K562 (cell line): ENCODE measurements around the gene PCDH1.

Source experiments
- BRCA1 ChIP-seq, 2 experiments: fragments of 450-650 bp in 1 of 2; sonication (generic) in 1 of 2; formaldehyde crosslinking in 1 of 2; IDR thresholded peaks; 2 replicates each; pipeline versions ENCODE4 v1.5.0 to v1.6.1; 2017 to 2020; ENCODE audit warnings: mild to moderate bottlenecking in 1 of 2, missing genetic modification reagents in 1 of 2
- CBX2 ChIP-seq: fragments of 200-600 bp; sonication (generic); IDR thresholded peaks from one replicate; pipeline ENCODE4 v1.6.1; 2012; ENCODE audit warnings: mild to moderate bottlenecking, low read length, inconsistent platforms; ENCODE audit not compliant: insufficient read depth, poor library complexity, severe bottlenecking
- FOXJ3 ChIP-seq: sonication (generic); formaldehyde crosslinking; IDR thresholded peaks from 2 replicates; pipeline ENCODE4 v1.4.0; 2020; ENCODE audit warnings: mild to moderate bottlenecking, missing genetic modification reagents
- IRF2 ChIP-seq: sonication (generic); formaldehyde crosslinking; IDR thresholded peaks from 2 replicates; pipeline ENCODE4 v1.8.1; 2022; ENCODE audit warnings: mild to moderate bottlenecking, missing genetic modification reagents
- NBN ChIP-seq: fragments of 450-650 bp; IDR thresholded peaks from 2 replicates; pipeline ENCODE4 v1.6.1; 2016; ENCODE audit warnings: low read depth, mild to moderate bottlenecking
- NFATC3 ChIP-seq: fragments of 450-650 bp; IDR thresholded peaks from 2 replicates; pipeline ENCODE4 v1.6.1; 2017; ENCODE audit warnings: mild to moderate bottlenecking
- NFYB ChIP-seq: IDR thresholded peaks from 2 replicates; pipeline ENCODE4 v1.6.1; 2011; ENCODE audit warnings: mild to moderate bottlenecking, moderate library complexity; ENCODE audit not compliant: insufficient read length; ENCODE audit errors: extremely low read depth
- NR2C2 ChIP-seq, 2 experiments: fragments of 200-800 bp in 1 of 2; sonication (Bioruptor generic) in 1 of 2; sonication (generic) in 1 of 2; formaldehyde crosslinking in 1 of 2; IDR thresholded peaks; 2 replicates each; pipeline versions ENCODE4 v1.6.1 to v1.8.0; 2016 to 2022; ENCODE audit warnings: mild to moderate bottlenecking in 1 of 2, missing compliant biosample characterization in 1 of 2, missing genetic modification characterization in 1 of 2, missing genetic modification reagents in 1 of 2
- POLR2A ChIP-seq: fragments of 450-650 bp; conservative IDR thresholded peaks from 2 replicates; pipeline ENCODE4 v1.6.1; 2016
- STAT5B ChIP-seq: fragments of 250-450 bp; sonication (Bioruptor Pico); IDR thresholded peaks from 2 replicates; pipeline ENCODE4 v1.8.0; 2021; ENCODE audit warnings: mild to moderate bottlenecking, inconsistent platforms
- ZNF23 ChIP-seq: fragments of 250-450 bp; sonication (Bioruptor Pico); IDR thresholded peaks from 2 replicates; pipeline ENCODE4 v1.4.0; 2020; ENCODE audit warnings: mild to moderate bottlenecking
- ZNF444 ChIP-seq: fragments of 250-450 bp; sonication (Bioruptor Pico); IDR thresholded peaks from 2 replicates; pipeline ENCODE4 v1.4.0; 2020; ENCODE audit warnings: mild to moderate bottlenecking, moderate library complexity
- TF ChIP-seq, protein P1 (sequence below): sonication (generic); formaldehyde crosslinking; IDR thresholded peaks from 2 replicates; pipeline ENCODE4 v1.8.0; 2022; ENCODE audit warnings: mild to moderate bottlenecking, missing genetic modification reagents, borderline replicate concordance
- TF ChIP-seq, protein P2 (sequence below): fragments of 250-450 bp; sonication (Bioruptor Pico); IDR thresholded peaks from 2 replicates; pipeline ENCODE4 v1.9.0; 2021; ENCODE audit warnings: mild to moderate bottlenecking, inconsistent platforms

DNA sequence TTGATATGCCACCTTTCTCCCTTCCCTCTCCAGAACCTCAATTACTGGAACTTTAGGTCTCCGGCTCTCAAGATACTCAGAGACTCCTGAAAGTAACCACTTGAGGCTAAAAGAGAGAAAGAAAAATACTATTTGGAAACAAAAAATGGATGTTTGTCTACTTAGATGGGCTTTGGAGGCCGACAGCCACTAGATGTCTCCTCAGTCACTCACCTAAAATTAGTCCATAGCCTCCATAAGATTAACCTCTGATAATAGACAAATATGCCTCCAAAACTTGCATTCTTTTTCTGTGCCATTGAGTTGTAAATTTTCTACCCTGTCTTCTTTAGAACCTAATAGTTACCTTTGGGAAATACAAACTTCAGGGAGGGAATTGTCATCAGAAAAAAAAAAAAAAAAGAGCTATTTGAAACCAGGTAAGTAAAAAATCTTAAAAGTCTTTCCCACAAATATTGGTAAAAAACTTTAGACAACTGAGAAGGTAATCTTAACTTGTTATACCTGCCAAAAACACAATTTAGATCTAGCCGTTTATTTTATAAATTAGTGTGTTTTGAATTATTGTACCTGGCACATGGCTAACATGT is 11.2 kb upstream of the PCDH1 start:
- TF ChIP-seq, protein P1, sequence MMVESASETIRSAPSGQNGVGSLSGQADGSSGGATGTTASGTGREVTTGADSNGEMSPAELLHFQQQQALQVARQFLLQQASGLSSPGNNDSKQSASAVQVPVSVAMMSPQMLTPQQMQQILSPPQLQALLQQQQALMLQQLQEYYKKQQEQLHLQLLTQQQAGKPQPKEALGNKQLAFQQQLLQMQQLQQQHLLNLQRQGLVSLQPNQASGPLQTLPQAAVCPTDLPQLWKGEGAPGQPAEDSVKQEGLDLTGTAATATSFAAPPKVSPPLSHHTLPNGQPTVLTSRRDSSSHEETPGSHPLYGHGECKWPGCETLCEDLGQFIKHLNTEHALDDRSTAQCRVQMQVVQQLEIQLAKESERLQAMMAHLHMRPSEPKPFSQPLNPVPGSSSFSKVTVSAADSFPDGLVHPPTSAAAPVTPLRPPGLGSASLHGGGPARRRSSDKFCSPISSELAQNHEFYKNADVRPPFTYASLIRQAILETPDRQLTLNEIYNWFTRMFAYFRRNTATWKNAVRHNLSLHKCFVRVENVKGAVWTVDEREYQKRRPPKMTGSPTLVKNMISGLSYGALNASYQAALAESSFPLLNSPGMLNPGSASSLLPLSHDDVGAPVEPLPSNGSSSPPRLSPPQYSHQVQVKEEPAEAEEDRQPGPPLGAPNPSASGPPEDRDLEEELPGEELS (CRISPR knock-in tag), result no peak
- no peak for TF ChIP-seq IRF2 (CRISPR knock-in tag)
- TF ChIP-seq STAT5B (CRISPR knock-in tag), result no peak
- TF ChIP-seq NR2C2 (CRISPR knock-in tag; IDR thresholded peaks at IDR 0.05), result no peak
- TF ChIP-seq NR2C2 (tag; IDR thresholded peaks at IDR 0.05), result no peak
- TF ChIP-seq NFATC3, result no peak
- TF ChIP-seq BRCA1 (IDR thresholded peaks at IDR 0.05), result no peak
- no peak for TF ChIP-seq BRCA1 (CRISPR knock-in tag; IDR thresholded peaks at IDR 0.05)
- TF ChIP-seq, protein P2, sequence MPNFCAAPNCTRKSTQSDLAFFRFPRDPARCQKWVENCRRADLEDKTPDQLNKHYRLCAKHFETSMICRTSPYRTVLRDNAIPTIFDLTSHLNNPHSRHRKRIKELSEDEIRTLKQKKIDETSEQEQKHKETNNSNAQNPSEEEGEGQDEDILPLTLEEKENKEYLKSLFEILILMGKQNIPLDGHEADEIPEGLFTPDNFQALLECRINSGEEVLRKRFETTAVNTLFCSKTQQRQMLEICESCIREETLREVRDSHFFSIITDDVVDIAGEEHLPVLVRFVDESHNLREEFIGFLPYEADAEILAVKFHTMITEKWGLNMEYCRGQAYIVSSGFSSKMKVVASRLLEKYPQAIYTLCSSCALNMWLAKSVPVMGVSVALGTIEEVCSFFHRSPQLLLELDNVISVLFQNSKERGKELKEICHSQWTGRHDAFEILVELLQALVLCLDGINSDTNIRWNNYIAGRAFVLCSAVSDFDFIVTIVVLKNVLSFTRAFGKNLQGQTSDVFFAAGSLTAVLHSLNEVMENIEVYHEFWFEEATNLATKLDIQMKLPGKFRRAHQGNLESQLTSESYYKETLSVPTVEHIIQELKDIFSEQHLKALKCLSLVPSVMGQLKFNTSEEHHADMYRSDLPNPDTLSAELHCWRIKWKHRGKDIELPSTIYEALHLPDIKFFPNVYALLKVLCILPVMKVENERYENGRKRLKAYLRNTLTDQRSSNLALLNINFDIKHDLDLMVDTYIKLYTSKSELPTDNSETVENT (CRISPR knock-in tag), result no peak
- TF ChIP-seq POLR2A, result no peak
- TF ChIP-seq ZNF23 (CRISPR knock-in tag), result no peak
- no peak for TF ChIP-seq FOXJ3 (CRISPR knock-in tag)
- no peak for TF ChIP-seq CBX2
- TF ChIP-seq NFYB, result no peak
- no peak for TF ChIP-seq ZNF444 (CRISPR knock-in tag)
- TF ChIP-seq NBN, result no peak
